A172 (cell line): ENCODE data around the gene AQP6. TPM values are rescaled to one million over a fixed set of nuclear protein-coding genes. Genes with fewer than 3 reads are reported as not detected.

Experiments
- DNase-seq: peaks from one replicate; pipeline ENCODE4 v3.0.0-alpha.2; 2015; ENCODE audit warnings: low spot score
- total RNA-seq: library from RNA; depleted of rRNA; stranded (reverse); fragments of >200 nt; shearing (Covaris generic); gene quantifications from 2 replicates; pipeline ENCODE4 v1.2.3, GENCODE V29; 2014

Gene AQP6
- total RNA-seq, 1 experiment from 2014 or later: not detected

GRCh38 chr12:49942921-49943624, 29.7 kb upstream of the AQP6 start:
- DNase-seq: no peak

- no peak for DNase-seq
Observed at GRCh38 chr12:49943625-49943960, 29.2 kb upstream of the AQP6 start.

GRCh38 chr12:49944046-49944445, 28.7 kb upstream of the AQP6 start:
- DNase-seq: no peak

GRCh38 chr12:49944718-49945117, 28.0 kb upstream of the AQP6 start:
- no peak for DNase-seq

GRCh38 chr12:49945394-49946080, 27.2 kb upstream of the AQP6 start:
- peak; percentile 72 for DNase-seq

- no peak for DNase-seq
Observed at GRCh38 chr12:49946086-49946485, 26.7 kb upstream of the AQP6 start.

- no peak for DNase-seq
Observed at GRCh38 chr12:49946497-49946896, 26.2 kb upstream of the AQP6 start.

- no peak for DNase-seq
Observed at GRCh38 chr12:49947593-49948226, 25.0 kb upstream of the AQP6 start.

GRCh38 chr12:49948866-49949845, 23.6 kb upstream of the AQP6 start:
- no peak for DNase-seq

- no peak for DNase-seq
Observed at GRCh38 chr12:49949866-49950265, 22.9 kb upstream of the AQP6 start.

- no peak for DNase-seq
Observed at GRCh38 chr12:49950273-49951251, 22.2 kb upstream of the AQP6 start, which contains the start of gene AQP2. Gene AQP2 (plus strand): TSS chr12:49950737. CDS start chr12:49950831, 94 bp downstream.

GRCh38 chr12:49951411-49952240, 21.1 kb upstream of the AQP6 start:
- DNase-seq: no peak

- no peak for DNase-seq
Observed at GRCh38 chr12:49952391-49953055, 20.2 kb upstream of the AQP6 start.

GRCh38 chr12:49953151-49953550, 19.6 kb upstream of the AQP6 start:
- no peak for DNase-seq

GRCh38 chr12:49953961-49954846, 18.5 kb upstream of the AQP6 start:
- DNase-seq: no peak

- DNase-seq: no peak
Observed at GRCh38 chr12:49954863-49955830, 17.6 kb upstream of the AQP6 start.
